Eye (tissue), 1 donor: ENCODE measurements around the gene LRRC74B.
"Not testable (repeated sequence)": the region's sequence is repeated elsewhere in the genome, so short reads cannot be mapped to it uniquely, and the experiment has no call there.

Experiments used
- DNase-seq: peaks from one replicate; pipeline ENCODE4 v3.0.0-alpha.2; 2015

The LRRC74B gene

DNA sequence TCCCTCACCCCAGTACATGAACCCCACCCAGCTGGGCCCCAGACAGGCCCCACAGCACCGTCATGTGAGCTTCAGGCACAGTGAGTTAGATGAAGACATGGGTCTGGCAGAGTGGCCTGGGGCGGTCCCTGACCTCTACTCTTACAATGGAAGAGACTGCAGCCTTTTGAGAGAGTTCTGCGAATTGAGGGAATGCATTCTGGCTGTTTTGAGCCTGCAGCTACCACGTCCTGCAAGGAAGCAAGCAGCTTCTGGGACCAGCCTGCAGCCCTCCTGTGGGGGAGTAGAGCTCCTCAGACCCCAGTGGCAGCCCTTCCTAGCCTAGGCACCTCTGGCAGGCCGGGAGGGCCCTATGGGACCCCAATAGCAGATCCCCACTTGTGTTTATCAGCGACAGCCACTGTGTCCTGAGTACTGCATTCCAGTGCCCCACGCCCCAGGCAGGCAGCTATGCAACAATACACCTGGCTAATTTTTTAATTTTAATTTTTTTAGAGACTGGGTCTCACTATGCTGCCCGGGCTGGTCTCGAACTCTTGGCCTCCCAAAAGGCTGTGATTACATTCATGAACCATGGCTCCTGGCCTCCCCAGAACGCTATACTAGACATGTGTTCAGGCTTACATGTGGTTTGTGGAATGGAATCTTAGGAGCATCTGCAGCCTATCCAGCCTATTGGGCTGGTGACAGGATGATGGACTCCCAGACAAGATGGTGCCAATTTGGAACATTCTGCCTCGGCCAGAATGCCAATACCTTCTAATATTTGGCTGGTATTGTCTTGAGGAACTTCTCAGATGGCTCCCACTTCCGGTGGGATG is 12.7 kb upstream of the LRRC74B start:
- DNase-seq, result peak; percentile 35

- no peak for DNase-seq
Measured at GRCh38 chr22:21033895-21034294, 11.9 kb upstream of the LRRC74B start.

- DNase-seq, result no peak
Measured at GRCh38 chr22:21034989-21035388, 10.8 kb upstream of the LRRC74B start.

DNA sequence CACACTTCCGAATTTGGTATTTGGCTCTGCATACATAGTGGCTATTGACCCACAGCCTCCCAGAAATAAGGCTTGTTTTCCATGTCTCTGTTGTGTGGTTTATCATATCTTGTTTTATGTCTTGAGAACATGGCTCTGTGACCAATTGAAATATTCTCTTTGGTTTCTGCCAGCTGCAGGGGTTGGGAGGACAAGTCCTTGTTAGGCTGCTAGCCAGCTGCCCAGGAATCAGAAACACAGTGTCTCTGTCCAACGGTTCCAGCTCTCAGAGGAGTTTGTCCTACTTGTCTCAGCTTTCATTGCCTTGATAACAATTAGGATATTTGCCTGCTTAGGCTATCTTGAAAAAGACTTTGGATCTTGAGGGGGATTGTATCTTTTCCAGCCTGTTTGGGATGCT is 7.3 kb upstream of the LRRC74B start:
- peak; percentile 41 for DNase-seq

DNA sequence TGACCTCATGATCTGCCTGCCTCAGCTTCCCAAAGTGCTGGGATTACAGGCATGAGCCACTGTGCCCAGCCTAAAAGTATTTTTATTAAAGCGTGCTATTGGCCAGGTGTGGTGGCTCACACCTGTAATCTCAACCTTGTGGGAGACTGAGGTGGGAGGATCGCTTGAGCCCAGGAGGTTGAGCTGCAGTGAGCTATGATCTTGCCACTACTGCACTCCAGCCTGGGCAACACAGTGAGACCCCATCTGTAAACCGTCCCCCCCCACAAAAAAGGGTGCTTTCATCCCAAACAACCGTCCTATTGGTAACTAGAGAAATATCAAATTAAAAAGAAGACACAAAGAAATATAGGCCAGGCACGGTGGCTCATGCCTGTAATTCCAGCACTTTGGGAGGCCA is 6.6 kb upstream of the LRRC74B start:
- DNase-seq, result not testable (repeated sequence)

GRCh38 chr22:21041937-21042336 is 3.8 kb upstream of the LRRC74B start:
- no peak for DNase-seq

DNA sequence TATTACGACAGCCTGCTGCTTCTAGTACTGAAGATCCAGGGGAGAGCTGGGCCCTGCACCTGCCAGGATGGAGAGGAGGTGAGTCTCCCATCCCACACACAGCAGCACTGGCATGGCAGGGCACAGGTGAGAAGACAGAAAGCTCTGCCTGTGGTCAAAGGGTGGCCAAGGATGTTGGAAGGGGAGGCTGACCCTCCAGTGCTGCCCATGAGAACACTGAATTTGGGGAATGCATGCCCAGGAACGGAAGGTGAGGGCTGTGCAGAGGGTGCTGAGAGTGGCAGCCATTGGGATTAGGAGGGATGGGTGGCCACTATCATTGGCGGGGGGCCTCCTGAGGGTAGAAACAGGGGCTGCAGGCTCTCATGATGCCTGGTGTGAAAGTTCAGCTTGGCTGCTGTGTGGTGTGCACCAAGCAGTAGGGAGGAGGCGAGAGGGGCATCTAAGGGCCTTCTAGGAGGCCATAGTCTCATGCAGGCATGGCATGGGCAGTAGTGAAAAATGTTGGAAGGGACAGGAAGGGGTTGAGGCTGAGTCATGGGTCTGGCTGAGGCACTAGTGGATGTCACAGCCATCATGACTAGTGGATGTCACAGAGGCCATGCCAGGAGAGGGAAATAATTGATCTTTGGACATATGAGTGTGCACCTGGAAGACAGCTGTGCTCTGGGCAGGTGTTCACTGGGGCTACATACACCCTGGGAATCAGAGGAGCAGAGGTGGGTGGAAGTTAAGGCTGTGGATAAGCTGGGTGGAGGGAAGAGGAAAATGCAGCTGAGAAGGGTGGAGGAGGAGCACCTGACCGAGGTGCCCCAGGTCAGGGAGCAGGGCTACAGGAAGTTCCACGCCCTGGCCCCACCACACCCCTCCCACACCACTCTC is 2.5 kb upstream of the LRRC74B start:
- DNase-seq, result no peak

DNA sequence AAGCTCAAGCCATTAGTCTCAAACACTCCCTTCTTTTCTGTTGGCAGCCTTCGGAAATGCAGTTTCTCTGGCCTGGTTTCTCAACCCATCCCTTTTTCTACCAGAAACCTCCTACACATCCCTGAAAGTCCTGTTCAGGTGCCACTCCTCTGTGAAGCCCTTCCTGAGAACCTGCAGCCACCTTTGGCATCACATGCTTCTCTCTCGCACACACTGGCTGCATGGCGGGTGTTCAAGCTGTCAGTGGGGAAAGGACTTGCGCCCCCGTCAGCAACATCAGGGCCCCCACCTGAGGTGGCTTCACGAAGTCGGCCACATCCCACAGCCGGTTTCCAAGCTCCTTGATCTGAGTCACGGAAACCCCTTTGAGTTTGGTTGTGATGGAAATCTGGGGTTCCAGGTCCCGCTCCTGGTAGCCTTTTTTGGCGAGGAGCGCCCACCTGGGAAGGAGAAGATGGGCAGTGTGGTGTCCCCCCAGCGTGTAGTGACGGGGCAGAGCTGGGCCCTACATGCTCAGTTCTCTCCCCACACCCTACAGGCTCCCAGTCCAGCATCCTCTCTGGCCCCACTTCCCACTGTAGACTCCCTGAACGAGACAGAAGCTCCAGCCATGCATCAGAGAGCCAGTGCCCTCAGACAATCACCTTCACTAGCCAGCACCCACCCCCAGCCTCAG is 1.7 kb upstream of the LRRC74B start:
- DNase-seq, result no peak

GRCh38 chr22:21044931-21045584 is 688 bp upstream of the LRRC74B start:
- no peak for DNase-seq

GRCh38 chr22:21047035-21047661 is 1.4 kb downstream of the LRRC74B start:
- DNase-seq, result no peak

GRCh38 chr22:21047730-21048129 is 2.0 kb downstream of the LRRC74B start:
- DNase-seq, result no peak

- DNase-seq, result not testable (repeated sequence)
Measured at GRCh38 chr22:21048448-21048847, 2.7 kb downstream of the LRRC74B start.

DNA sequence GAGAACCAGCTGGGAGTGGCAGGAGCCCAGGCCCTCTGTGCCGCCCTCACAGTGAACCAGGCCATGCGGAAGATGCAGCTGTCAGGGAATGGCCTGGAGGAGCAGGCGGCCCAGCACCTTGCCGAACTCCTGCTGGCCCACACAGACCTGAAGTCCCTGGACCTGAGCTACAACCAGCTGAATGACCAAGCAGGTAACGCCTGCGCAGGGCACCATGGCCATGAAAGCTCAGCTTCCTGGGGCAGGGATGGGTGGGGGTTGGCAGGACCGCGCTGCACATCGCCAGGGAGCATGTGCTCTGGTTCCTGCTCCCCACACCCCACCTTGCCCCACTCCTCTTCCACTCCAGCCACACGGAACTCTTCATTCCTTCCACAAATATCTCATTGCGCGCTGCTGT is 3.2 kb downstream of the LRRC74B start:
- not testable (repeated sequence) for DNase-seq

DNA sequence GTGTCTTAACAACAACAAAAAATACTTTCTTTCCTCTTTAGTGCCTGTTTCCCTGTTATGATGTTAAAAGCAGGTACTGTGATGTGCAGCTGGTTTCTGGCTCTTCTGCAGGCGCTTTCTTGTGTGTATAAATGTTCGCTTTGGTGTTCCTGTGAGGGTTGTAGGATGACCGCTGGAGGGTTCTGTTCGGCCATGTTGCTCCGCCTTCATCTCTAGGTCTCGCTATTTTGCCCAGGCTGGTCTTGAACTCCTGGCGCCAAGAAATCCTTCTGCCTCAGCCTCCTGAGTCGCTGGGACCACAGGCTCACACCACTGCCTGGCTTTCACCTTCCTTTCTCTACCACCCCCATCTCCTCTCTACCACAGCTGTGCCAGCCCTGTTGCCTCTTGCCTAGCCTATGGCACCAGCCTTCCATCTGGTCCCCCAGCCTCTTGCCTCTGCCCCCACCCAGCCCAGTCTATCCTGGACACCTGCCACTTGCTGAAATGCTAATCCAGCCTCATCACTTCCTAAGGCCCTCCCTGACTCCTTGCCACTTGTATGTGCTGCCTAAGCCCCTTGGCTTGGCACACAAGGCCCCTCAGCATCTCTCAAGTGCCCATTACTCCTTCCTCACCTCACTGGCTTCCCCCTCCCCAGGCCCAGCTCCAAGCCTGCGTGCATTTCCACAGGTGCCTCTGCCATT is 5.5 kb downstream of the LRRC74B start:
- DNase-seq, result no peak

GRCh38 chr22:21051831-21052400 is 6.2 kb downstream of the LRRC74B start:
- DNase-seq, result no peak

GRCh38 chr22:21052715-21053459 is 7.1 kb downstream of the LRRC74B start:
- no peak for DNase-seq

- no peak for DNase-seq
Measured at GRCh38 chr22:21054046-21054713, 8.4 kb downstream of the LRRC74B start.

DNA sequence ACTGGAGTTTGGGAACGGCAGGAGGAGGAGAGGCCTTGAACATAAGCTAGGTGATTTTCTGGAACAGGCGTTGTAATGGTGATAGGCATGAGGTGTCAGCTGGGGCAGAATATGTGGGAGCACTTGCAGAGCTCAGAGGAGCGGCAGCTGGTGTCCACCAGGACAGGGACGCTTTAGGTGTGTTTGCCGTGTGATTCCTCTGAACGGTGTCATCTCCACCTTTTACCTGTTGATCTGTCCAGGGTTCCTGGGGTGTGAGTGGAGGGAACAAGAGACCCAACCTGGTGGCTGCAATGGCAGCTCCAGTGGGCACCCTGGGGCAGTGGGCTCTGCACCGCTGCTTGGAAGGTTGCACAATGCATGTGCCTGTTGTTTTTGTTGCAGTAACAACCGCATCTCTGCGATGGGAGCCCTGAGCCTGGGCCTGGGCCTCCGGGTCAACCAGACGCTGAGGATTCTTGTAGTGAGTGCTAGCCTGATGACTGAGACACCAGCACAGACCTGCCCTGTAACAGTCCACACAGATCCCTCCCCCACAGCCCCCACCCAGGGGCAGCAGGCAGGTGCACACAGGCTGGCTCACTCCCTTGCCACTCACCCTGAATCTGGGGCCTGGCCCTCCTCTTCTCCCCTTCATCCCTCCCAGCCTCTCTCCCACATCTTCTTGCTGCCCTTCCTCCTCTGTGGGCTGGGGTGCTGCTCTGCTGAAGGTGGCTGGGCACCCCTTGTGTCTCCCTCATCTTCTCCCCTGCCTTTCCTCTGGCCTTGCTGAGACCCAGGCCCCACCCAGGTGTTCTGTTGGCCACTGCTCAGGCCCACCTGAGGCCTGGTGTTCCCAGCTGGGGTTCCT is 9.2 kb downstream of the LRRC74B start:
- no peak for DNase-seq

GRCh38 chr22:21055564-21055834 is 9.8 kb downstream of the LRRC74B start:
- no peak for DNase-seq
